ENCODE results near the gene APOB. TPM values are rescaled to one million over a fixed set of nuclear protein-coding genes. Genes with fewer than 3 reads are reported as not detected.

Gene APOB
- total RNA-seq, 2 donors from 2014 or later = 7.5 to 14.1 TPM

- Mint-ChIP-seq H3K27me3 (ENCODE audit: insufficient read depth) (peaks cover 8% of the 10 kb centered on the region), H3K4me1 (peaks cover 13% of the 10 kb centered on the region), H3K4me3 (no peak overlapping the region), H3K36me3 (ENCODE audit: low read depth) (no peaks in the 10 kb centered on the region), H3K9me3 (no peaks in the 10 kb centered on the region), H3K27ac (no peak overlapping the region)
- WGBS, 2 experiments (ENCODE audit: insufficient coverage in 1 of 2, insufficient read length in 1 of 2) = 35 to 63% methylated on average over 4 to 5 of the region's 5 CpGs
- Histone ChIP-seq H3K9me3 (ENCODE audit: control insufficient read depth, low read length) (no peaks in the 10 kb centered on the region), H3K36me3 (ENCODE audit: control insufficient read depth, insufficient read depth, low read length) (no peaks in the 10 kb centered on the region), H3K4me3 (ENCODE audit: low read length) (no peak overlapping the region), H3K27ac (ENCODE audit: low read depth, low read length) (no peak overlapping the region), H3K4me1 (ENCODE audit: control insufficient read depth, insufficient read depth, low read length) (no peaks in the 10 kb centered on the region), H3K27me3 (ENCODE audit: control insufficient read depth, insufficient read depth, low read length, poor library complexity, severe bottlenecking) (peaks cover 7% of the 10 kb centered on the region), H3K9ac (ENCODE audit: extremely low read depth, low read length, poor library complexity, severe bottlenecking) (no peak overlapping the region)
- DNase-seq = no peak
- TF ChIP-seq, protein P1, sequence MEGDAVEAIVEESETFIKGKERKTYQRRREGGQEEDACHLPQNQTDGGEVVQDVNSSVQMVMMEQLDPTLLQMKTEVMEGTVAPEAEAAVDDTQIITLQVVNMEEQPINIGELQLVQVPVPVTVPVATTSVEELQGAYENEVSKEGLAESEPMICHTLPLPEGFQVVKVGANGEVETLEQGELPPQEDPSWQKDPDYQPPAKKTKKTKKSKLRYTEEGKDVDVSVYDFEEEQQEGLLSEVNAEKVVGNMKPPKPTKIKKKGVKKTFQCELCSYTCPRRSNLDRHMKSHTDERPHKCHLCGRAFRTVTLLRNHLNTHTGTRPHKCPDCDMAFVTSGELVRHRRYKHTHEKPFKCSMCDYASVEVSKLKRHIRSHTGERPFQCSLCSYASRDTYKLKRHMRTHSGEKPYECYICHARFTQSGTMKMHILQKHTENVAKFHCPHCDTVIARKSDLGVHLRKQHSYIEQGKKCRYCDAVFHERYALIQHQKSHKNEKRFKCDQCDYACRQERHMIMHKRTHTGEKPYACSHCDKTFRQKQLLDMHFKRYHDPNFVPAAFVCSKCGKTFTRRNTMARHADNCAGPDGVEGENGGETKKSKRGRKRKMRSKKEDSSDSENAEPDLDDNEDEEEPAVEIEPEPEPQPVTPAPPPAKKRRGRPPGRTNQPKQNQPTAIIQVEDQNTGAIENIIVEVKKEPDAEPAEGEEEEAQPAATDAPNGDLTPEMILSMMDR (conservative IDR thresholded peaks at IDR 0.05) = no peak
Measured at GRCh38 chr2:20985062-20985461, 58.8 kb downstream of the APOB start.

GRCh38 chr2:20984408-20984807 is 59.5 kb downstream of the APOB start:
- 93 to 98% methylated on average over 8 of the region's 8 CpGs for WGBS, 2 experiments (ENCODE audit: insufficient coverage in 1 of 2, insufficient read length in 1 of 2)
- Mint-ChIP-seq H3K4me3 (no peak overlapping the region), H3K27me3 (ENCODE audit: insufficient read depth) (peaks cover 6% of the 10 kb centered on the region), H3K9me3 (no peaks in the 10 kb centered on the region), H3K36me3 (ENCODE audit: low read depth) (no peaks in the 10 kb centered on the region), H3K4me1 (peaks cover 10% of the 10 kb centered on the region), H3K27ac (no peak overlapping the region)
- no peaks in the 10 kb centered on the region for H3K9me3 ChIP-seq (ENCODE audit: control insufficient read depth, low read length)
- DNase-seq = no peak
- H3K4me1 ChIP-seq (ENCODE audit: control insufficient read depth, insufficient read depth, low read length) = no peaks in the 10 kb centered on the region
- peaks cover 7% of the 10 kb centered on the region for H3K27me3 ChIP-seq (ENCODE audit: control insufficient read depth, insufficient read depth, low read length, poor library complexity, severe bottlenecking)
- TF ChIP-seq, protein P1 (conservative IDR thresholded peaks at IDR 0.05) = no peak
- no peak overlapping the region for H3K9ac ChIP-seq (ENCODE audit: extremely low read depth, low read length, poor library complexity, severe bottlenecking)
- H3K4me3 ChIP-seq (ENCODE audit: low read length) = no peak overlapping the region
- no peak overlapping the region for H3K27ac ChIP-seq (ENCODE audit: low read depth, low read length)
- no peaks in the 10 kb centered on the region for H3K36me3 ChIP-seq (ENCODE audit: control insufficient read depth, insufficient read depth, low read length)

DNA sequence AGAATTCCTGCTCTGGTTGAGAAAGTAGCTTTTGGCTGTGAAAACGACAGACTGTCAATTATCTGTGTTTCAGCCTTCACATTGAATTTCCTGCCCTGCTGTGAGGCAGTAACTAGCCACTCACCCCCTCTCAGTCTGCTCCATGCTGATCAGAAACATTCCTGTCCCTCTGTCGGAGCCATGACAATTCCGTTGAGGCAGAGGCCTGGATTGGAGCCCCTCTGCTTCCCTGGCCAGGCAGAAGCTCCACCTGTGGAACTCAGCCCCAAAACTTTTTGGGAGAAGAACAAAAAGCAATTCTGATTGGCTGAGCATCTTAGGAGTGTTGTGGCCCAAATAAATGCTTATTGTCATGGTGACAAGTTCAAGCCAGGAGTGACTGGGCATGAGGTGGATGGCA is 60.0 kb downstream of the APOB start:
- Mint-ChIP-seq H3K4me3 (no peak overlapping the region), H3K27ac (peak overlapping the region; percentile 26), H3K36me3 (ENCODE audit: low read depth) (no peaks in the 10 kb centered on the region)

More for the DNA sequence above, 60.0 kb downstream of the APOB start:
- 14 to 38% methylated on average over 3 of the region's 3 CpGs for WGBS, 2 experiments (ENCODE audit: insufficient coverage in 1 of 2, insufficient read length in 1 of 2)
- Histone ChIP-seq H3K4me1 (ENCODE audit: control insufficient read depth, insufficient read depth, low read length) (no peaks in the 10 kb centered on the region), H3K27ac (ENCODE audit: low read depth, low read length) (no peak overlapping the region), H3K36me3 (ENCODE audit: control insufficient read depth, insufficient read depth, low read length) (no peaks in the 10 kb centered on the region), H3K4me3 (ENCODE audit: low read length) (no peak overlapping the region), H3K27me3 (ENCODE audit: control insufficient read depth, insufficient read depth, low read length, poor library complexity, severe bottlenecking) (peaks cover 7% of the 10 kb centered on the region), H3K9me3 (ENCODE audit: control insufficient read depth, low read length) (no peaks in the 10 kb centered on the region), H3K9ac (ENCODE audit: extremely low read depth, low read length, poor library complexity, severe bottlenecking) (no peak overlapping the region)
- no peaks in the 10 kb centered on the region for H3K9me3 Mint-ChIP-seq
- peaks cover 8% of the 10 kb centered on the region for H3K4me1 Mint-ChIP-seq
- TF ChIP-seq, protein P1 (conservative IDR thresholded peaks at IDR 0.05) = no peak
- no peak for DNase-seq
- peaks cover 2% of the 10 kb centered on the region for H3K27me3 Mint-ChIP-seq (ENCODE audit: insufficient read depth)

Data from endodermal cell (in vitro differentiated cells).